H9 (cell line): ENCODE measurements around the gene ACOT11. TPM values are rescaled to one million over a fixed set of nuclear protein-coding genes. Genes with fewer than 3 reads are reported as not detected.

ENCODE experiments used
- DNase-seq: peaks from one replicate; pipeline ENCODE4 v3.0.0-alpha.2; 2017
- H2AFZ ChIP-seq: one replicate; pipeline ENCODE4 v1.6.1; 2013; ENCODE audit warnings: mild to moderate bottlenecking, low read length, control low read depth, moderate library complexity
- H2AK5ac ChIP-seq: 2 replicates; pipeline ENCODE4 v1.6.1; 2013; ENCODE audit warnings: low read length, control low read depth, mixed read lengths; ENCODE audit not compliant: insufficient read length
- H2BK120ac ChIP-seq: one replicate; pipeline ENCODE4 v1.6.1; 2013; ENCODE audit warnings: low read depth, mild to moderate bottlenecking, low read length, control low read depth, inconsistent platforms; ENCODE audit not compliant: poor library complexity, severe bottlenecking
- H2BK12ac ChIP-seq: 2 replicates; pipeline ENCODE4 v1.6.1; 2013; ENCODE audit warnings: low read length, control low read depth, mixed read lengths, low read depth; ENCODE audit not compliant: insufficient read length
- H2BK15ac ChIP-seq: 2 replicates; pipeline ENCODE4 v1.6.1; 2013; ENCODE audit warnings: low read depth, low read length, control low read depth
- H2BK20ac ChIP-seq: one replicate; pipeline ENCODE4 v1.6.1; 2013; ENCODE audit warnings: low read depth, mild to moderate bottlenecking, low read length, control low read depth, inconsistent platforms; ENCODE audit not compliant: poor library complexity, severe bottlenecking
- H2BK5ac ChIP-seq: 2 replicates; pipeline ENCODE4 v1.6.1; 2013; ENCODE audit warnings: low read length, control low read depth, mixed read lengths; ENCODE audit not compliant: insufficient read length
- H3K14ac ChIP-seq: 2 replicates; pipeline ENCODE4 v1.6.1; 2013; ENCODE audit warnings: low read length, control low read depth; ENCODE audit not compliant: insufficient read depth
- H3K18ac ChIP-seq: 2 replicates; pipeline ENCODE4 v1.6.1; 2013; ENCODE audit warnings: low read depth, mild to moderate bottlenecking, mixed read lengths, low read length, control low read depth; ENCODE audit not compliant: insufficient read length
- H3K23ac ChIP-seq: 2 replicates; pipeline ENCODE4 v1.6.1; 2013; ENCODE audit warnings: low read length, control low read depth, mixed read lengths, low read depth; ENCODE audit not compliant: insufficient read length
- H3K23me2 ChIP-seq: 2 replicates; pipeline ENCODE4 v1.6.1; 2013; ENCODE audit warnings: low read depth, mild to moderate bottlenecking, mixed read lengths, low read length, control low read depth; ENCODE audit not compliant: insufficient read length, poor library complexity, severe bottlenecking
- H3K27ac ChIP-seq: 2 replicates; pipeline ENCODE4 v1.5.1; 2013; ENCODE audit warnings: low read length, control low read depth, mixed read lengths, low read depth; ENCODE audit not compliant: insufficient read length
- H3K27me3 ChIP-seq: 2 replicates; pipeline ENCODE4 v1.6.1; 2013; ENCODE audit warnings: low read length, control low read depth, inconsistent platforms; ENCODE audit not compliant: insufficient read depth
- H3K4ac ChIP-seq: 2 replicates; pipeline ENCODE4 v1.6.1; 2013; ENCODE audit warnings: low read depth, mild to moderate bottlenecking, control low read depth, inconsistent platforms, low read length, moderate library complexity
- H3K4me1 ChIP-seq: 2 replicates; pipeline ENCODE4 v1.6.1; 2013; ENCODE audit warnings: low read length, control low read depth, inconsistent platforms; ENCODE audit not compliant: insufficient read depth
- H3K4me2 ChIP-seq: 2 replicates; pipeline ENCODE4 v1.6.1; 2013; ENCODE audit warnings: low read length, control low read depth, mixed read lengths; ENCODE audit not compliant: insufficient read length, insufficient read depth
- H3K56ac ChIP-seq: 2 replicates; pipeline ENCODE4 v1.6.1; 2013; ENCODE audit warnings: low read depth, mild to moderate bottlenecking, mixed read lengths, low read length, control low read depth; ENCODE audit not compliant: insufficient read length
- H3K79me1 ChIP-seq: 2 replicates; pipeline ENCODE4 v1.6.1; 2013; ENCODE audit warnings: low read depth, mild to moderate bottlenecking, moderate library complexity, low read length, control low read depth, inconsistent platforms; ENCODE audit not compliant: insufficient read depth, poor library complexity, severe bottlenecking
- H3K79me2 ChIP-seq: 2 replicates; pipeline ENCODE4 v1.6.1; 2013; ENCODE audit warnings: low read length, control low read depth, inconsistent platforms; ENCODE audit not compliant: insufficient read depth
- H3K9ac ChIP-seq: 2 replicates; pipeline ENCODE4 v1.6.1; 2013; ENCODE audit warnings: low read length, control low read depth, mixed read lengths; ENCODE audit not compliant: insufficient read length; ENCODE audit errors: extremely low read depth
- H3K9me3 ChIP-seq: one replicate; pipeline ENCODE4 v1.6.1; 2013; ENCODE audit warnings: low read depth, low read length, inconsistent platforms; ENCODE audit not compliant: control insufficient read depth
- H3T11ph ChIP-seq: one replicate; pipeline ENCODE4 v1.6.1; 2013; ENCODE audit warnings: mild to moderate bottlenecking, low read length, control low read depth, inconsistent platforms
- H4K20me1 ChIP-seq: one replicate; pipeline ENCODE4 v1.6.1; 2013; ENCODE audit not compliant: control insufficient read depth, insufficient read length, insufficient read depth
- H4K5ac ChIP-seq: 2 replicates; pipeline ENCODE4 v1.6.1; 2013; ENCODE audit warnings: low read depth, mild to moderate bottlenecking, mixed read lengths, low read length, control low read depth; ENCODE audit not compliant: insufficient read length
- H4K8ac ChIP-seq: replicated peaks from 2 replicates; pipeline ENCODE4 v1.6.1; 2013; ENCODE audit warnings: low read length, control low read depth, mixed read lengths, low read depth; ENCODE audit not compliant: insufficient read length
- H4K91ac ChIP-seq: 2 replicates; pipeline ENCODE4 v1.6.1; 2013; ENCODE audit warnings: low read depth, mild to moderate bottlenecking, moderate library complexity, mixed read lengths, low read length, control low read depth; ENCODE audit not compliant: insufficient read length
- H3K27ac Mint-ChIP-seq, 3 experiments: 2 replicates in 2 of 3; 3 replicates in 1 of 3; pipeline ENCODE4 v1.8.0; 2020 to 2021; ENCODE audit warnings: mixed read lengths in 3 of 3, mild to moderate bottlenecking in 1 of 3, moderate library complexity in 1 of 3
- H3K27me3 Mint-ChIP-seq: 2 replicates; pipeline ENCODE4 v1.8.0; 2021; ENCODE audit warnings: low read depth, mild to moderate bottlenecking, moderate library complexity, mixed read lengths
- H3K36me3 Mint-ChIP-seq, 3 experiments: 2 replicates in 2 of 3; 3 replicates in 1 of 3; pipeline ENCODE4 v1.8.0; 2020 to 2021; ENCODE audit warnings: low read depth in 3 of 3, mixed read lengths in 3 of 3; ENCODE audit not compliant: insufficient read depth in 1 of 3
- H3K4me1 Mint-ChIP-seq, 2 experiments: 2 replicates each; pipeline ENCODE4 v1.8.0; 2020; ENCODE audit warnings: mixed read lengths in 2 of 2
- H3K4me3 Mint-ChIP-seq, 2 experiments: 2 replicates in 1 of 2; 3 replicates in 1 of 2; pipeline ENCODE4 v1.8.0; 2020 to 2021; ENCODE audit warnings: mild to moderate bottlenecking in 2 of 2, mixed read lengths in 2 of 2, moderate library complexity in 1 of 2
- H3K9me3 Mint-ChIP-seq, 2 experiments: 2 replicates in 1 of 2; 3 replicates in 1 of 2; pipeline ENCODE4 v1.8.0; 2020; ENCODE audit warnings: mild to moderate bottlenecking in 2 of 2, mixed read lengths in 2 of 2, moderate library complexity in 1 of 2
- WGBS: extraction: QIAGEN DNeasy Blood & Tissue Kit; methylation state at CpG from one replicate; pipeline ENCODE4 v1.1.7; 2013; ENCODE audit warnings: missing lambda C conversion rate, low lambda C conversion rate, mixed read lengths; ENCODE audit not compliant: insufficient read length; ENCODE audit errors: extremely low coverage; 5-methylcytosine and 5-hydroxymethylcytosine counted together
- total RNA-seq: library from RNA; stranded (reverse); gene quantifications from 2 replicates; pipeline ENCODE4 v1.2.1, GENCODE V29; 2021
- TF ChIP-seq, protein P1 (sequence below): fragments of 200-600 bp; sonication (generic); conservative IDR thresholded peaks from 3 replicates; pipeline ENCODE4 v1.8.0; 2021; ENCODE audit warnings: antibody characterized with exemption, mild to moderate bottlenecking

Gene ACOT11
- total RNA-seq, 1 experiment from 2014 or later, result 4.0 TPM

DNA sequence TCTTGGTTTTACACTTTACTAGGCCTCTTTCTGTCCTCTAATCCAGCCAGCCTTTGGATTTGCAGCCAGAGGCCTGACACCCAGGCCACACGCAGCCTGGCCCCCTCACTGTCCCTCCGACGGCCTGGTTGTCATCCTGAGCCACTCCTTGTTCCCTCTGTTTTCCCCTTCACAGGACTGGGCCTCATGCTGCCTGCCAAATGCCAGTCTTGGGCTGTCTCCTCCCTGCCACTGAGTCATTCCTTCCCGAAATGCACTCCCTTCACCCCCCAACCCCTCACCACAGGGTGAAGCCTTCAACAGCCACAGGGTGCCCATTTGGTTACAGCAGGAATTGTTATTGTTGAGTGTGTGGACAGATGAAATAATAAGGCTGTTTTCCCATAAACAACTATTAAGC, 21.3 kb downstream of the ACOT11 start:
- H3K4me1 ChIP-seq, result peaks cover 8% of the 10 kb centered on the region; the same call in 1 of the 2 replicates
- H3K4ac ChIP-seq, result no peak overlapping the region
- H2AFZ ChIP-seq, result no peak overlapping the region
- Mint-ChIP-seq H3K9me3 (no peaks in the 10 kb centered on the region), H3K27ac (peak overlapping the region; percentile 90 to 94 (median 92); a peak in 6 of 7 replicates), H3K4me3 (no peak overlapping the region), H3K36me3 (no peaks in the 10 kb centered on the region), H3K4me1 (peaks cover 36 to 55% of the 10 kb centered on the region in 2 experiments), H3K27me3 (no peaks in the 10 kb centered on the region; the same call in 1 of the 2 replicates)
- no peaks in the 10 kb centered on the region for H4K20me1 ChIP-seq
- H3K23ac ChIP-seq, result no peak overlapping the region
- TF ChIP-seq, protein P1, sequence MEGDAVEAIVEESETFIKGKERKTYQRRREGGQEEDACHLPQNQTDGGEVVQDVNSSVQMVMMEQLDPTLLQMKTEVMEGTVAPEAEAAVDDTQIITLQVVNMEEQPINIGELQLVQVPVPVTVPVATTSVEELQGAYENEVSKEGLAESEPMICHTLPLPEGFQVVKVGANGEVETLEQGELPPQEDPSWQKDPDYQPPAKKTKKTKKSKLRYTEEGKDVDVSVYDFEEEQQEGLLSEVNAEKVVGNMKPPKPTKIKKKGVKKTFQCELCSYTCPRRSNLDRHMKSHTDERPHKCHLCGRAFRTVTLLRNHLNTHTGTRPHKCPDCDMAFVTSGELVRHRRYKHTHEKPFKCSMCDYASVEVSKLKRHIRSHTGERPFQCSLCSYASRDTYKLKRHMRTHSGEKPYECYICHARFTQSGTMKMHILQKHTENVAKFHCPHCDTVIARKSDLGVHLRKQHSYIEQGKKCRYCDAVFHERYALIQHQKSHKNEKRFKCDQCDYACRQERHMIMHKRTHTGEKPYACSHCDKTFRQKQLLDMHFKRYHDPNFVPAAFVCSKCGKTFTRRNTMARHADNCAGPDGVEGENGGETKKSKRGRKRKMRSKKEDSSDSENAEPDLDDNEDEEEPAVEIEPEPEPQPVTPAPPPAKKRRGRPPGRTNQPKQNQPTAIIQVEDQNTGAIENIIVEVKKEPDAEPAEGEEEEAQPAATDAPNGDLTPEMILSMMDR, result no peak
- no peak overlapping the region for H2BK20ac ChIP-seq
- H2BK15ac ChIP-seq, result no peak overlapping the region
- H3K14ac ChIP-seq, result no peak overlapping the region
- H2BK5ac ChIP-seq, result no peak overlapping the region
- H2BK120ac ChIP-seq, result no peak overlapping the region
- no peaks in the 10 kb centered on the region for H3K23me2 ChIP-seq
- no peaks in the 10 kb centered on the region for H3K27me3 ChIP-seq
- DNase-seq, result no peak
- no peak overlapping the region for H3T11ph ChIP-seq
- H4K91ac ChIP-seq, result no peak overlapping the region
- H3K9ac ChIP-seq, result no peak overlapping the region
- no peaks in the 10 kb centered on the region for H3K9me3 ChIP-seq
- no peak overlapping the region for H2AK5ac ChIP-seq
- no peak overlapping the region for H3K18ac ChIP-seq
- no peak overlapping the region for H3K4me2 ChIP-seq
- H4K8ac ChIP-seq, result no peak overlapping the region
- no peak overlapping the region for H3K56ac ChIP-seq
- no peak overlapping the region for H4K5ac ChIP-seq
- no peaks in the 10 kb centered on the region for H3K79me1 ChIP-seq
- H2BK12ac ChIP-seq, result no peak overlapping the region
- H3K27ac ChIP-seq, result no peak overlapping the region
- H3K79me2 ChIP-seq, result no peaks in the 10 kb centered on the region
- no CpG with 5 or more reads among the region's 4 CpGs for WGBS
